GM23248 (cell line): ENCODE measurements around the gene BLOC1S3. TPM values are rescaled to one million over a fixed set of nuclear protein-coding genes. Genes with fewer than 3 reads are reported as not detected.
A peak's percentile ranks its signal among the peaks of the same experiment; 100 is the strongest.

Experiments used
- DNase-seq: peaks from one replicate; pipeline ENCODE4 v3.0.0-alpha.2; 2015
- H2AFZ ChIP-seq: fragments of 200-600 bp; sonication (generic); 2 replicates; pipeline ENCODE4 v1.6.1; 2016; ENCODE audit warnings: antibody characterized with exemption
- H3F3A ChIP-seq: fragments of 200-600 bp; sonication (generic); 2 replicates; pipeline ENCODE4 v1.6.1; 2016; ENCODE audit warnings: mild to moderate bottlenecking, antibody characterized with exemption, mixed run types; ENCODE audit not compliant: insufficient read depth
- H3K27ac ChIP-seq: fragments of 200-600 bp; sonication (generic); 2 replicates; pipeline ENCODE4 v1.5.1; 2016; ENCODE audit warnings: mild to moderate bottlenecking
- H3K27me3 ChIP-seq: fragments of 200-600 bp; sonication (generic); replicated peaks from 2 replicates; pipeline ENCODE4 v1.6.1; 2016; ENCODE audit warnings: mild to moderate bottlenecking; ENCODE audit not compliant: insufficient read depth
- H3K36me3 ChIP-seq: fragments of 200-600 bp; sonication (generic); 2 replicates; pipeline ENCODE4 v1.6.1; 2016; ENCODE audit warnings: low read depth, mild to moderate bottlenecking
- H3K4me1 ChIP-seq: fragments of 200-600 bp; sonication (generic); 2 replicates; pipeline ENCODE4 v1.6.1; 2016; ENCODE audit warnings: mild to moderate bottlenecking; ENCODE audit not compliant: insufficient read depth
- H3K4me2 ChIP-seq: fragments of 200-600 bp; sonication (generic); one replicate; pipeline ENCODE4 v1.6.1; 2016; ENCODE audit warnings: mild to moderate bottlenecking; ENCODE audit not compliant: unreplicated experiment
- H3K4me3 ChIP-seq: fragments of 200-600 bp; sonication (generic); 2 replicates; pipeline ENCODE4 v1.5.1; 2016; ENCODE audit warnings: mild to moderate bottlenecking
- H3K79me2 ChIP-seq: fragments of 200-600 bp; sonication (generic); 2 replicates; pipeline ENCODE4 v1.6.1; 2016; ENCODE audit warnings: mild to moderate bottlenecking; ENCODE audit not compliant: insufficient read depth
- H3K9ac ChIP-seq: fragments of 200-600 bp; sonication (generic); 2 replicates; pipeline ENCODE4 v1.6.1; 2016; ENCODE audit warnings: mild to moderate bottlenecking
- H3K9me2 ChIP-seq: fragments of 200-600 bp; sonication (generic); 2 replicates; pipeline ENCODE4 v1.6.1; 2016; ENCODE audit warnings: mixed run types, mild to moderate bottlenecking, moderate library complexity; ENCODE audit not compliant: insufficient read depth
- H3K9me3 ChIP-seq: fragments of 200-600 bp; sonication (generic); one replicate; pipeline ENCODE4 v1.6.1; 2017; ENCODE audit warnings: low read depth
- H4K20me1 ChIP-seq: fragments of 200-600 bp; sonication (generic); 2 replicates; pipeline ENCODE4 v1.6.0; 2016; ENCODE audit not compliant: insufficient read depth
- EZH2 ChIP-seq: fragments of 200-600 bp; sonication (generic); IDR thresholded peaks from 2 replicates; pipeline ENCODE4 v1.6.1; 2018; ENCODE audit warnings: antibody characterized with exemption, mild to moderate bottlenecking; ENCODE audit not compliant: insufficient read depth, poor library complexity, severe bottlenecking
- EZH2phosphoT487 ChIP-seq: fragments of 200-600 bp; sonication (generic); IDR thresholded peaks from 2 replicates; pipeline ENCODE4 v1.6.1; 2018; ENCODE audit warnings: antibody characterized with exemption, moderate library complexity, mild to moderate bottlenecking, low read depth; ENCODE audit not compliant: insufficient read depth
- WGBS, 2 experiments: methylation state at CpG; one replicate each; pipeline ENCODE4 v1.1.6; 2015 to 2017; ENCODE audit warnings: low lambda C conversion rate in 2 of 2, low coverage in 1 of 2; ENCODE audit errors: missing lambda C conversion rate in 2 of 2; 5-methylcytosine and 5-hydroxymethylcytosine counted together
- in situ Hi-C: fragments of 300-500 bp; cut with MboI; formaldehyde crosslinking; loops from 2 replicates; pipeline ENCODE4 v1.15.0; 2020
- polyA plus RNA-seq: library from polyadenylated mRNA; unstranded; fragments of >200 nt; fragmentation: Nextera tagmentation; extraction: Ambion mirVana; gene quantifications from 2 replicates; pipeline ENCODE4 v1.2.1, GENCODE V29; 2016
- total RNA-seq: library from RNA; depleted of rRNA; stranded (reverse); fragments of >200 nt; shearing (Covaris generic); gene quantifications from 2 replicates; pipeline ENCODE4 v1.2.3, GENCODE V29; 2014

The BLOC1S3 gene
- total and polyA plus RNA-seq, 2 experiments from 2014 or later = 4.3 to 7.2 TPM

DNA sequence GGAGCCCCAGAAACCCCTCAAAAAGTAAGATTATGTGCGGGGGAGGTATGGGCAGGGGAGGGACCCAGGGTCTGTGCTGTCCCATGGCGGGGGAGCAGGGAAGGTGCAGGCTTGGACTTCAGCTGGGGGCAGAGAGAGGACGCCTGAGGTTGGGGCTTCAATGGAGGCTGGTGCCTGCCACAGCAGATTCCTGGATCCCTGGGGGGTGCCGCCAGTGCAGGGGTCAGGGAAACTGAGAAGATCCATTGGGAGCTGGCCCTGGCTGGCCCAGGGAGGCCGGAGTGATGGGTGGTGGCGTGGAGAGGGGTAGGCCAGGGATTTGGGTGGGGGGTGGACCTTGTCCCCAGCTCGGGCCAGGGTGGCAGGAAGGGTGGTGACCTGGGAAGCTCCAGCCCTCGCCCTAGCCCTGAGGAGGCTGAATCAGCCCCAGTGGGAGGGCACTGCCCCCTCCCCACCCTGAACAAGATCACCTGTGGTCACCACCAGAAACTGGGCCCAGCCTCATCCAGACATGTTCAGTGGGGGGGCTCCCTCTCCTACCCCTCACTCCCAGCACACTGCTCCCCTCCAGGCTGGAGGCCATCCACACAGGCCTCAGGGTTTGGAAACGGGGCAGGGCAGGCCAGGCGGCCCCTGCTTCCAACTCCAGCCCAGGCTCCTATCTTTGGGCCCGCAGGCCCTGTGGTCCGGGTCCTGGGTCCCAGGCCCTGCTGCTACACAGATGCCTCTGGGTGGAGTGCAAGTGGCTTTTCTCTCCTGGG lies 19.2 kb upstream of the BLOC1S3 start:
- Histone ChIP-seq H3K9me3 (no peaks in the 10 kb centered on the region), H3K36me3 (no peaks in the 10 kb centered on the region), H3K4me1 (peaks cover 7% of the 10 kb centered on the region), H3K4me3 (no peak overlapping the region), H2AFZ (no peak overlapping the region), H4K20me1 (no peaks in the 10 kb centered on the region), H3K27ac (no peak overlapping the region), H3K79me2 (no peaks in the 10 kb centered on the region), H3K9me2 (no peaks in the 10 kb centered on the region), H3F3A (no peaks in the 10 kb centered on the region), H3K4me2 (no peak overlapping the region), H3K27me3 (no peaks in the 10 kb centered on the region), H3K9ac (no peak overlapping the region)
- 70 to 74% methylated on average over 8 to 12 of the region's 12 CpGs for WGBS, 2 experiments
- in situ Hi-C loops = no loop called here
- no peak for DNase-seq
- TF ChIP-seq EZH2phosphoT487 = no peak
- no peak for TF ChIP-seq EZH2

GRCh38 chr19:45159971-45160324 lies 18.6 kb upstream of the BLOC1S3 start:
- no peaks in the 10 kb centered on the region for H3K27me3 ChIP-seq
- H3K4me3 ChIP-seq = no peak overlapping the region
- TF ChIP-seq EZH2 = no peak
- no peak for TF ChIP-seq EZH2phosphoT487
- no peaks in the 10 kb centered on the region for H3K9me3 ChIP-seq
- no peak for DNase-seq
- in situ Hi-C loops = no loop called here
- no peaks in the 10 kb centered on the region for H4K20me1 ChIP-seq
- H3K79me2 ChIP-seq = no peaks in the 10 kb centered on the region
- no peak overlapping the region for H2AFZ ChIP-seq
- no peaks in the 10 kb centered on the region for H3F3A ChIP-seq
- WGBS, 2 experiments = 55 to 57% methylated on average over 10 of the region's 10 CpGs
- H3K27ac ChIP-seq = no peak overlapping the region
- H3K4me1 ChIP-seq = peaks cover 4% of the 10 kb centered on the region
- no peak overlapping the region for H3K9ac ChIP-seq
- no peaks in the 10 kb centered on the region for H3K36me3 ChIP-seq
- no peak overlapping the region for H3K4me2 ChIP-seq
- H3K9me2 ChIP-seq = no peaks in the 10 kb centered on the region

- Histone ChIP-seq H3K27me3 (no peaks in the 10 kb centered on the region), H3K36me3 (no peaks in the 10 kb centered on the region), H3K4me2 (no peak within 1 kb of the TSS), H3K4me1 (peaks cover 4% of the 10 kb centered on the region), H3K4me3 (no peak within 1 kb of the TSS), H4K20me1 (no peaks in the 10 kb centered on the region), H3K9me3 (no peaks in the 10 kb centered on the region), H3K9me2 (no peaks in the 10 kb centered on the region), H3K27ac (no peak within 1 kb of the TSS), H2AFZ (no peak within 1 kb of the TSS), H3K79me2 (no peaks in the 10 kb centered on the region), H3F3A (no peaks in the 10 kb centered on the region), H3K9ac (no peak within 1 kb of the TSS)
- no peak for TF ChIP-seq EZH2phosphoT487
- TF ChIP-seq EZH2 = no peak
- WGBS, 2 experiments = 42 to 45% methylated on average over 23 to 29 of the region's 29 CpGs
- in situ Hi-C loops = no loop called here
- peak; percentile 43 for DNase-seq
Measured at GRCh38 chr19:45160870-45161737, 17.5 kb upstream of the BLOC1S3 start, which contains the start of gene NKPD1. Gene NKPD1 (minus strand): TSS chr19:45160982. CDS start chr19:45160150, 832 bp downstream.

DNA sequence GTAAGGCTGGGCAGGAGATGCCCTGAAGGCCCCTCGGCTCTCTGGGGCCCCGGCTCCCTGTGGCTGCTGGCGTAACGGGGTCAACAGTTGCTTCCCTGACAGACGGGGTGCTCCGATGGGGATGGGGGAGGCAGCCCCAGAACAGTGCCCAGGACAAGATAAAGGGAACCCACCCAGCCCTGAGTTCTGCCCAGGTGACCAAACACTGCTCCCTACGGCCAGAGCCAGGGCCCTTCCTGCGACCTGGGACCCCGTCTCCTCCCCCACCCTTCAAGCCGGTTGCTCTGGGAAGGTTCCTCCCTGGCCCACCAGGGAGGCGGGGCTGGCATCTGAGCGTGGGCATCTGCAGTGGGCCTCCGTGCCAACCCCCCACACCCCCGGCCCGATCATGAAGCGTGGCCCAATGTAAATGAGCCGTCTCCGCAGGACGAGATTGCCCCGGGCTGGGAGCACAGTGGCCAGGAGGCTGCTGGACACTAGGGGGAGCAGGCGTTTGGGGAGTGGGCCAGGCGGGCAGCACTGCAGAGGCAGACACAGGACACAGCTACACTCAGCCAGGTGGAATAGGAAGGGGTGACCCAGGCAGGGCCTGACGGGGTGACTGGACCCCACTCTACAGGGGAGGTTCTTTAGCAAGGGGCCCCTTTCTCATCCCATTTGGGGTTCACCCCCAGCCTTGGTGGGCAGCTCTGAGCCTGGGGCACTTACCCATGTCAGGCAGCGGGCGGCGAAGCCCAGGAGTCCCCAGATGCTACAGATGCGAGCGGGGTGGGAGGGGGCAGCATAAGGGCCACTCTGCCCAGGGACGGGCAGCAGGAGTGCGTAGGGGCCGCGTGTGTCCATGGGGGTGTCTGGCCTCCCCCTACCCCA lies 16.6 kb upstream of the BLOC1S3 start:
- no peaks in the 10 kb centered on the region for H3K36me3 ChIP-seq
- H3K4me3 ChIP-seq = no peak overlapping the region
- no peaks in the 10 kb centered on the region for H3K9me2 ChIP-seq
- no peaks in the 10 kb centered on the region for H3K9me3 ChIP-seq
- no peak overlapping the region for H3K4me2 ChIP-seq
- H3K27me3 ChIP-seq = no peaks in the 10 kb centered on the region
- DNase-seq = peak; percentile 51
- no peaks in the 10 kb centered on the region for H3K79me2 ChIP-seq
- 36 to 46% methylated on average over 21 to 31 of the region's 32 CpGs for WGBS, 2 experiments
- H3K9ac ChIP-seq = no peak overlapping the region
- in situ Hi-C loops = no loop called here
- peaks cover 4% of the 10 kb centered on the region for H3K4me1 ChIP-seq
- H3K27ac ChIP-seq = no peak overlapping the region
- no peak overlapping the region for H2AFZ ChIP-seq
- H4K20me1 ChIP-seq = no peaks in the 10 kb centered on the region
- H3F3A ChIP-seq = no peaks in the 10 kb centered on the region
- TF ChIP-seq EZH2 (no peak), EZH2phosphoT487 (no peak)
